ENCODE measurements around the gene TRMT10A.

- TF ChIP-seq POLR2A (IDR thresholded peaks at IDR 0.05) (no peak), CTCF (IDR thresholded peaks at IDR 0.05 in 4 of 5, conservative IDR thresholded peaks at IDR 0.05 in 1 of 5) (no peak)
These were observed 27.0 kb downstream of the TRMT10A start for GRCh38 chr4:99536848-99537247.
